PC-3 (cell line): ENCODE results near the gene EPHB1. TPM values are rescaled to one million over a fixed set of nuclear protein-coding genes. Genes with fewer than 3 reads are reported as not detected.

Experiments used
- ATAC-seq: fragments of 200-7000 bp; cut with Tn5 transposase; 2 replicates; pipeline ENCODE4 v1.9.1; 2020; ENCODE audit warnings: mild to moderate bottlenecking, moderate library complexity
- BruUV-seq: library from RNA; stranded (reverse); fragments of 400-500 nt; replicated peaks from 2 replicates; lab custom pipeline; 2021; lab: Mats Ljungman, UMichigan
- CTCF ChIA-PET: fragments of 300-600 bp; sonication (Branson Sonifier 250); formaldehyde crosslinking; loops from one replicate; lab custom pipeline; 2022; ENCODE audit warnings: antibody characterized with exemption; lab: Charles Lee
- POLR2A ChIA-PET: fragments of 300-600 bp; sonication (Branson Sonifier 250); formaldehyde crosslinking; loops from one replicate; lab custom pipeline; 2022; ENCODE audit warnings: antibody characterized with exemption; ENCODE audit not compliant: unreplicated experiment; lab: Charles Lee
- DNase-seq: peaks from one replicate; pipeline ENCODE4 v3.0.0-alpha.2; 2015
- H2AFZ ChIP-seq: fragments of 300-600 bp; sonication (generic); 2 replicates; pipeline ENCODE4 v1.6.0; 2016; ENCODE audit warnings: antibody characterized with exemption, low read length
- H3F3A ChIP-seq: fragments of 300-600 bp; sonication (generic); one replicate; pipeline ENCODE4 v1.6.0; 2017; ENCODE audit warnings: antibody characterized with exemption, low read length, control low read depth, mild to moderate bottlenecking; ENCODE audit not compliant: unreplicated experiment
- H3K27ac ChIP-seq: fragments of 300-600 bp; sonication (generic); 2 replicates; pipeline ENCODE4 v1.5.1; 2016; ENCODE audit warnings: mild to moderate bottlenecking, low read length
- H3K27me3 ChIP-seq: fragments of 300-600 bp; sonication (generic); 2 replicates; pipeline ENCODE4 v1.6.1; 2016; ENCODE audit warnings: low read length, mixed read lengths
- H3K36me3 ChIP-seq: fragments of 300-600 bp; sonication (generic); 2 replicates; pipeline ENCODE4 v1.6.1; 2016; ENCODE audit warnings: low read depth, mixed run types, low read length, mixed read lengths
- H3K4me1 ChIP-seq: fragments of 300-600 bp; sonication (generic); 2 replicates; pipeline ENCODE4 v1.5.1; 2016; ENCODE audit warnings: low read length; ENCODE audit not compliant: insufficient read depth
- H3K4me2 ChIP-seq: fragments of 300-600 bp; sonication (generic); 2 replicates; pipeline ENCODE4 v1.6.0; 2016; ENCODE audit warnings: low read length
- H3K4me3 ChIP-seq: fragments of 300-600 bp; sonication (generic); 2 replicates; pipeline ENCODE4 v1.5.1; 2016; ENCODE audit warnings: mild to moderate bottlenecking, low read length, mixed read lengths
- H3K79me2 ChIP-seq: fragments of 300-600 bp; sonication (generic); 2 replicates; pipeline ENCODE4 v1.6.1; 2017; ENCODE audit warnings: low read length, mixed read lengths
- H3K9ac ChIP-seq: fragments of 300-600 bp; sonication (generic); 2 replicates; pipeline ENCODE4 v1.6.0; 2016; ENCODE audit warnings: mild to moderate bottlenecking, low read length
- H3K9me2 ChIP-seq: fragments of 300-600 bp; sonication (generic); replicated peaks from 2 replicates; pipeline ENCODE4 v1.6.1; 2016; ENCODE audit warnings: mixed run types, low read length, mixed read lengths
- H3K9me3 ChIP-seq: fragments of 300-600 bp; sonication (generic); 2 replicates; pipeline ENCODE4 v1.6.1; 2016; ENCODE audit warnings: low read length, mixed read lengths
- H4K20me1 ChIP-seq: fragments of 300-600 bp; sonication (generic); 2 replicates; pipeline ENCODE4 v1.6.1; 2016; ENCODE audit warnings: low read length, mixed read lengths
- EZH2 ChIP-seq: fragments of 300-600 bp; sonication (generic); IDR thresholded peaks from one replicate; pipeline ENCODE4 v1.6.1; 2017; ENCODE audit warnings: antibody characterized with exemption, mild to moderate bottlenecking, low read length; ENCODE audit not compliant: unreplicated experiment
- EZH2phosphoT487 ChIP-seq: fragments of 300-600 bp; sonication (generic); IDR thresholded peaks from 2 replicates; pipeline ENCODE4 v1.6.1; 2018; ENCODE audit warnings: mild to moderate bottlenecking, antibody characterized with exemption, low read length, borderline replicate concordance
- intact Hi-C: fragments of 100-400 bp; cut with micrococcal nuclease; formaldehyde crosslinking; loops from 2 replicates; pipeline ENCODE4 v1.9.0; 2023
- total RNA-seq: library from RNA; depleted of rRNA; stranded (reverse); fragments of >200 nt; gene quantifications from 2 replicates; pipeline ENCODE4 v1.2.3, GENCODE V29; 2014
- TF ChIP-seq, protein P1 (sequence below): fragments of 300-600 bp; sonication (generic); conservative IDR thresholded peaks from 2 replicates; pipeline ENCODE4 v1.5.1; 2017; ENCODE audit warnings: antibody characterized with exemption, low read depth, mild to moderate bottlenecking, low read length

EPHB1 gene
- total RNA-seq, 1 experiment from 2014 or later = 0.69 TPM

DNA sequence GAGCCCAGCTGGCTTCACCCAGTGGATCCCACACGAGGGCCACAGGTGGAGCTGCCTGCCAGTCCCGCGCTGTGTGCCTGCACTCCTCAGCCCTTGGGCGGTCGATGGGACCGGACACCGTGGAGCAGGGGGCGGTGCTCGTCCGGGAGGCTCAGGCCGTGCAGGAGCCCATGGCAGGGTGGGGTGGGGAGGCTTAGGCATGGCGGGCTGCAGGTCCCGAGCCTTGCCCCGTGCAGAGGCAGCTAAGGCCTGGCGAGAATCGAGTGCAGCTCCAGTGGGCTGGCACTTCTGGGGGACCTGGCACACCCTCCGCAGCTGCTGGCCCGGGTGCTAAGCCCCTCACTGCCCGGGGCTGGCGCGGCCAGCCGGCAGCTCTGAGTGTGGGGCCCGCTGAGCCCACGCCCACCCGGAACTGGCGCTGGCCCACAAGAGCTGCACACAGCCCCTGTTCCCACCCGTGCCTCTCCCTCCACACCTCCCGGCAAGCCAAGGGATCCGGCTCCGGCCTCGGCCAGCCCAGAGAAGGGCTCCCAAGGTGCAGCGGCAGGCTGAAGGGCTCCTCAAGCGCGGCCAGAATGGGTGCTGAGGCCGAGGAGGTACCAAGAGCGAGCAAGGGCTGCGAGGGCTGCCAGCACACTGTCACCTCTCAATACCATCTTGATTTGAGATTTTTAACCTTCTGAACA, 121.4 kb downstream of the EPHB1 start:
- ATAC-seq = no peak
- no TSS peak for BruUV-seq
- CTCF ChIA-PET = no interaction called here

GRCh38 chr3:134917631-134918030, 122.6 kb downstream of the EPHB1 start:
- intact Hi-C loops = no loop called here
- no peaks in the 10 kb centered on the region for H3K9me3 ChIP-seq
- DNase-seq (peak; percentile 72), ATAC-seq (no peak)
- ChIA-PET POLR2A (no interaction called here), CTCF (no interaction called here)
- no peaks in the 10 kb centered on the region for H3K9me2 ChIP-seq
- no peaks in the 10 kb centered on the region for H3K27me3 ChIP-seq
- no peak overlapping the region for H3K4me3 ChIP-seq
- H3K27ac ChIP-seq = no peak overlapping the region
- H3K4me1 ChIP-seq = peaks cover 3% of the 10 kb centered on the region; the same call in 1 of the 2 replicates
- TF ChIP-seq EZH2 (no peak), EZH2phosphoT487 (no peak)
- TF ChIP-seq, protein P1, sequence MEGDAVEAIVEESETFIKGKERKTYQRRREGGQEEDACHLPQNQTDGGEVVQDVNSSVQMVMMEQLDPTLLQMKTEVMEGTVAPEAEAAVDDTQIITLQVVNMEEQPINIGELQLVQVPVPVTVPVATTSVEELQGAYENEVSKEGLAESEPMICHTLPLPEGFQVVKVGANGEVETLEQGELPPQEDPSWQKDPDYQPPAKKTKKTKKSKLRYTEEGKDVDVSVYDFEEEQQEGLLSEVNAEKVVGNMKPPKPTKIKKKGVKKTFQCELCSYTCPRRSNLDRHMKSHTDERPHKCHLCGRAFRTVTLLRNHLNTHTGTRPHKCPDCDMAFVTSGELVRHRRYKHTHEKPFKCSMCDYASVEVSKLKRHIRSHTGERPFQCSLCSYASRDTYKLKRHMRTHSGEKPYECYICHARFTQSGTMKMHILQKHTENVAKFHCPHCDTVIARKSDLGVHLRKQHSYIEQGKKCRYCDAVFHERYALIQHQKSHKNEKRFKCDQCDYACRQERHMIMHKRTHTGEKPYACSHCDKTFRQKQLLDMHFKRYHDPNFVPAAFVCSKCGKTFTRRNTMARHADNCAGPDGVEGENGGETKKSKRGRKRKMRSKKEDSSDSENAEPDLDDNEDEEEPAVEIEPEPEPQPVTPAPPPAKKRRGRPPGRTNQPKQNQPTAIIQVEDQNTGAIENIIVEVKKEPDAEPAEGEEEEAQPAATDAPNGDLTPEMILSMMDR = no peak
- no peak overlapping the region for H2AFZ ChIP-seq
- no TSS peak for BruUV-seq
- no peak overlapping the region for H3K4me2 ChIP-seq
- H3F3A ChIP-seq = no peaks in the 10 kb centered on the region
- no peaks in the 10 kb centered on the region for H4K20me1 ChIP-seq
- H3K9ac ChIP-seq = no peak overlapping the region
- no peaks in the 10 kb centered on the region for H3K36me3 ChIP-seq
- H3K79me2 ChIP-seq = no peaks in the 10 kb centered on the region

More for the DNA sequence above, 121.4 kb downstream of the EPHB1 start:
- TF ChIP-seq, protein P1 = no peak
- TF ChIP-seq EZH2 (no peak), EZH2phosphoT487 (no peak)
- Histone ChIP-seq H3K36me3 (no peaks in the 10 kb centered on the region), H3K9me3 (no peaks in the 10 kb centered on the region), H3K9me2 (no peaks in the 10 kb centered on the region), H3K27me3 (no peaks in the 10 kb centered on the region), H3K27ac (no peak overlapping the region), H3K9ac (no peak overlapping the region), H2AFZ (no peak overlapping the region), H3K79me2 (no peaks in the 10 kb centered on the region), H3F3A (no peaks in the 10 kb centered on the region), H3K4me2 (no peak overlapping the region), H3K4me3 (no peak overlapping the region), H4K20me1 (no peaks in the 10 kb centered on the region), H3K4me1 (peaks cover 3% of the 10 kb centered on the region; the same call in 1 of the 2 replicates)
- POLR2A ChIA-PET = no interaction called here
- no peak for DNase-seq
- intact Hi-C loops = no loop called here

DNA sequence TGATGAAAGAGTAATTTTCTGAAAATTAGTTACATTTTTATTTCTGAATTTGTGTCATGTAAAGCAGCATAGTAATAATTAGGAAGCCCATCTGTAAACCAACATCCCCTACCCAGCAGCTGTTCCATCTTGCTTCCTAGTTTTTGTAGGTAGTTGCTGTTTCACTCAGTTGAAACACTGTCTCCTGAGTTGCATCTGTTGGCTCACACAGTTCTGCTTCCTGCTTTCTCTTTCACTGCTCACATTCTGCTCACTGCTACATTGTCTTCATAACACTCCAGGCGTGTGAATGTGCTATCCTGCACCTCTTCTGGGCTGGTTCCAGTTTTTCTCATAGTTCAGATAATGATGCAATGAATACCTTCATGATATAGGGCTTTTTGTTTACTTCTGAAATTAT, 123.4 kb downstream of the EPHB1 start:
- H3K27me3 ChIP-seq = no peaks in the 10 kb centered on the region
- no peak overlapping the region for H3K4me2 ChIP-seq
- intact Hi-C loops = no loop called here
- no TSS peak for BruUV-seq
- peaks cover 3% of the 10 kb centered on the region; the same call in 1 of the 2 replicates for H3K4me1 ChIP-seq
- H3K9ac ChIP-seq = no peak overlapping the region
- TF ChIP-seq, protein P1 = no peak
- TF ChIP-seq EZH2phosphoT487 (no peak), EZH2 (no peak)
- H3F3A ChIP-seq = no peaks in the 10 kb centered on the region
- no peaks in the 10 kb centered on the region for H3K9me2 ChIP-seq
- H3K27ac ChIP-seq = no peak overlapping the region
- POLR2A ChIA-PET = no interaction called here
- CTCF ChIA-PET = no interaction called here
- DNase-seq = no peak
- no peaks in the 10 kb centered on the region for H3K36me3 ChIP-seq
- H3K4me3 ChIP-seq = no peak overlapping the region
- H3K9me3 ChIP-seq = no peaks in the 10 kb centered on the region
- no peaks in the 10 kb centered on the region for H3K79me2 ChIP-seq
- no peak for ATAC-seq
- H2AFZ ChIP-seq = no peak overlapping the region
- no peaks in the 10 kb centered on the region for H4K20me1 ChIP-seq
